K562 (cell line): ENCODE measurements around the gene LMX1B. TPM values are rescaled to one million over a fixed set of nuclear protein-coding genes. Genes with fewer than 3 reads are reported as not detected.

ENCODE experiments used
- CHD2 ChIP-seq: IDR thresholded peaks from 2 replicates; pipeline ENCODE4 v1.6.1; 2011; ENCODE audit warnings: low read depth, low read length
- CREBBP ChIP-seq: IDR thresholded peaks from one replicate; pipeline ENCODE4 v1.6.1; 2012; ENCODE audit warnings: low read depth, mild to moderate bottlenecking, control low read depth, inconsistent platforms, low read length
- CXXC5 ChIP-seq: fragments of 250-450 bp; sonication (Bioruptor Pico); IDR thresholded peaks from 2 replicates; pipeline ENCODE4 v1.8.0; 2022; ENCODE audit warnings: inconsistent platforms, mild to moderate bottlenecking, moderate library complexity
- GTF2A2 ChIP-seq: IDR thresholded peaks from 2 replicates; pipeline ENCODE4 v1.6.1; 2016; ENCODE audit warnings: mild to moderate bottlenecking, missing genetic modification characterization, missing compliant biosample characterization
- HMGXB4 ChIP-seq: sonication (generic); formaldehyde crosslinking; IDR thresholded peaks from 2 replicates; pipeline ENCODE4 v1.8.1; 2023; ENCODE audit warnings: mild to moderate bottlenecking, missing genetic modification reagents
- HNRNPH1 ChIP-seq: fragments of 200-400 bp; formaldehyde crosslinking; optimal IDR thresholded peaks from 2 replicates; pipeline ENCODE3; 2017; ENCODE audit warnings: low read depth, mild to moderate bottlenecking, low read length, moderate library complexity
- JUNB ChIP-seq: fragments of 450-650 bp; formaldehyde crosslinking; conservative IDR thresholded peaks from 2 replicates; pipeline ENCODE4 v1.4.0; 2020; ENCODE audit warnings: mild to moderate bottlenecking
- MEIS2 ChIP-seq: fragments of 450-650 bp; IDR thresholded peaks from 2 replicates; pipeline ENCODE4 v1.6.1; 2014; ENCODE audit warnings: mild to moderate bottlenecking; ENCODE audit not compliant: partially characterized antibody
- NFRKB ChIP-seq: fragments of 450-650 bp; IDR thresholded peaks from 2 replicates; pipeline ENCODE4 v1.6.1; 2016; ENCODE audit warnings: low read depth
- POLR2AphosphoS5 ChIP-seq: IDR thresholded peaks from 2 replicates; pipeline ENCODE4 v1.6.1; 2011; ENCODE audit warnings: mild to moderate bottlenecking, low read depth, low read length, moderate library complexity; ENCODE audit not compliant: control insufficient read depth, insufficient read depth
- PTRF ChIP-seq: fragments of 450-650 bp; IDR thresholded peaks from 2 replicates; pipeline ENCODE4 v1.6.1; 2016; ENCODE audit warnings: mild to moderate bottlenecking, missing genetic modification characterization, missing compliant biosample characterization
- RBM22 ChIP-seq: fragments of 200-400 bp; formaldehyde crosslinking; IDR thresholded peaks from 2 replicates; pipeline ENCODE4 v1.6.1; 2018; ENCODE audit warnings: low read length, low read depth; ENCODE audit not compliant: poor library complexity, severe bottlenecking
- RNF2 ChIP-seq: sonication (generic); IDR thresholded peaks from 2 replicates; pipeline ENCODE4 v1.6.1; 2016
- SAFB2 ChIP-seq: fragments of 200-400 bp; formaldehyde crosslinking; IDR thresholded peaks from 2 replicates; pipeline ENCODE4 v1.6.1; 2018; ENCODE audit warnings: borderline replicate concordance, low read length, low read depth, moderate library complexity; ENCODE audit not compliant: severe bottlenecking
- SMAD4 ChIP-seq: fragments of 250-450 bp; sonication (Bioruptor Pico); conservative IDR thresholded peaks from 2 replicates; pipeline ENCODE4 v1.8.0; 2021; ENCODE audit warnings: inconsistent platforms, mild to moderate bottlenecking, moderate library complexity
- ZC3H4 ChIP-seq: sonication (generic); formaldehyde crosslinking; IDR thresholded peaks from 2 replicates; pipeline ENCODE4 v1.9.0; 2021; ENCODE audit warnings: missing genetic modification reagents, borderline replicate concordance
- ZNF165 ChIP-seq: fragments of 250-450 bp; sonication (Bioruptor Pico); IDR thresholded peaks from 2 replicates; pipeline ENCODE4 v1.4.0; 2020; ENCODE audit warnings: borderline replicate concordance
- ZNF655 ChIP-seq: fragments of 250-450 bp; sonication (Bioruptor Pico); IDR thresholded peaks from 2 replicates; pipeline ENCODE4 v1.5.0; 2021
- ZNF668 ChIP-seq: fragments of 250-450 bp; sonication (Bioruptor Pico); IDR thresholded peaks from 2 replicates; pipeline ENCODE4 v1.8.0; 2022; ENCODE audit warnings: mild to moderate bottlenecking, inconsistent platforms
- polyA plus RNA-seq, 8 experiments: library from polyadenylated mRNA; depleted of rRNA in 4 of 8; stranded (reverse) in 5 of 8; unstranded in 3 of 8; fragments of >200 nt; fragmentation: Nextera tagmentation in 2 of 8; fragmentation: Illumina TruSeq in 1 of 8; extraction: Ambion mirVana in 2 of 8; extraction: Trizol in 1 of 8; gene quantifications; 2 replicates each; pipeline versions ENCODE4 v1.2.1 to v1.2.3, GENCODE V29; 2011 to 2014; ENCODE audit warnings: inconsistent platforms in 1 of 8, missing spikeins in 1 of 8
- total RNA-seq, 7 experiments: library from RNA; depleted of rRNA in 6 of 7; stranded (reverse); fragments of >200 nt in 6 of 7; fragmentation: Illumina TruSeq in 2 of 7; extraction: Trizol in 2 of 7; gene quantifications; 2 replicates each; pipeline versions ENCODE4 v1.2.1 to v1.2.3, GENCODE V29; 2011 to 2021; ENCODE audit warnings: low replicate concordance in 1 of 7
- TF ChIP-seq, protein P1 (sequence below): sonication (generic); formaldehyde crosslinking; IDR thresholded peaks from 2 replicates; pipeline ENCODE4 v1.8.0; 2022; ENCODE audit warnings: mild to moderate bottlenecking, missing genetic modification reagents
- TF ChIP-seq, protein P2 (sequence below), 2 experiments: fragments of 450-650 bp; conservative IDR thresholded peaks; 2 replicates each; pipeline ENCODE4 v1.6.1; 2017; ENCODE audit warnings: mild to moderate bottlenecking in 2 of 2, moderate library complexity in 2 of 2
- TF ChIP-seq, protein P3 (sequence below): fragments of 250-450 bp; sonication (Bioruptor Pico); IDR thresholded peaks from 2 replicates; pipeline ENCODE4 v1.5.0; 2020; ENCODE audit warnings: mild to moderate bottlenecking

Gene LMX1B
- total and polyA plus RNA-seq, 9 of the 15 experiments (the other 6 are each of a cell fraction or from before 2014, with no cell fraction given): not detected

GRCh38 chr9:126722922-126723806, 109.4 kb downstream of the LMX1B start (continued):
- TF ChIP-seq HNRNPH1 (no peak), GTF2A2 (tag) (no peak), HMGXB4 (no peak), RBM22 (no peak), POLR2AphosphoS5 (no peak), CXXC5 (CRISPR knock-in tag) (peak; percentile 92), CHD2 (no peak), SAFB2 (no peak), PTRF (tag) (no peak), ZNF165 (CRISPR knock-in tag) (no peak), NFRKB (no peak), ZC3H4 (no peak), ZNF655 (CRISPR knock-in tag) (no peak), JUNB (CRISPR knock-in tag) (no peak), CREBBP (no peak), MEIS2 (peak; percentile 80), ZNF668 (CRISPR knock-in tag) (no peak), SMAD4 (CRISPR knock-in tag) (no peak), RNF2 (no peak)
- TF ChIP-seq, protein P1, sequence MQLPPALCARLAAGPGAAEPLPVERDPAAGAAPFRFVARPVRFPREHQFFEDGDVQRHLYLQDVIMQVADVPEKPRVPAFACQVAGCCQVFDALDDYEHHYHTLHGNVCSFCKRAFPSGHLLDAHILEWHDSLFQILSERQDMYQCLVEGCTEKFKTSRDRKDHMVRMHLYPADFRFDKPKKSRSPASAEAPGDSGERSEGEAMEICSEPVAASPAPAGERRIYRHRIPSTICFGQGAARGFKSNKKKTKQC (CRISPR knock-in tag): no peak
- TF ChIP-seq, protein P2, sequence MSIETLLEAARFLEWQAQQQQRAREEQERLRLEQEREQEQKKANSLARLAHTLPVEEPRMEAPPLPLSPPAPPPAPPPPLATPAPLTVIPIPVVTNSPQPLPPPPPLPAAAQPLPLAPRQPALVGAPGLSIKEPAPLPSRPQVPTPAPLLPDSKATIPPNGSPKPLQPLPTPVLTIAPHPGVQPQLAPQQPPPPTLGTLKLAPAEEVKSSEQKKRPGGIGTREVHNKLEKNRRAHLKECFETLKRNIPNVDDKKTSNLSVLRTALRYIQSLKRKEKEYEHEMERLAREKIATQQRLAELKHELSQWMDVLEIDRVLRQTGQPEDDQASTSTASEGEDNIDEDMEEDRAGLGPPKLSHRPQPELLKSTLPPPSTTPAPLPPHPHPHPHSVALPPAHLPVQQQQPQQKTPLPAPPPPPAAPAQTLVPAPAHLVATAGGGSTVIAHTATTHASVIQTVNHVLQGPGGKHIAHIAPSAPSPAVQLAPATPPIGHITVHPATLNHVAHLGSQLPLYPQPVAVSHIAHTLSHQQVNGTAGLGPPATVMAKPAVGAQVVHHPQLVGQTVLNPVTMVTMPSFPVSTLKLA (conservative IDR thresholded peaks at IDR 0.05): 0 out of 4 replicates have a peak, but pooled peaks of 1 of the 2 experiments have one; percentile 25
- TF ChIP-seq, protein P3, sequence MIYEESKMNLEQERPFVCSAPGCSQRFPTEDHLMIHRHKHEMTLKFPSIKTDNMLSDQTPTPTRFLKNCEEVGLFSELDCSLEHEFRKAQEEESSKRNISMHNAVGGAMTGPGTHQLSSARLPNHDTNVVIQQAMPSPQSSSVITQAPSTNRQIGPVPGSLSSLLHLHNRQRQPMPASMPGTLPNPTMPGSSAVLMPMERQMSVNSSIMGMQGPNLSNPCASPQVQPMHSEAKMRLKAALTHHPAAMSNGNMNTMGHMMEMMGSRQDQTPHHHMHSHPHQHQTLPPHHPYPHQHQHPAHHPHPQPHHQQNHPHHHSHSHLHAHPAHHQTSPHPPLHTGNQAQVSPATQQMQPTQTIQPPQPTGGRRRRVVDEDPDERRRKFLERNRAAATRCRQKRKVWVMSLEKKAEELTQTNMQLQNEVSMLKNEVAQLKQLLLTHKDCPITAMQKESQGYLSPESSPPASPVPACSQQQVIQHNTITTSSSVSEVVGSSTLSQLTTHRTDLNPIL (CRISPR knock-in tag): no peak
